Activated CD4-positive, CD25-positive, alpha-beta regulatory T cell treated with anti-CD3 and anti-CD28 coated beads, Interleukin-2, amount 50 U/mL, for 16 hours (primary cell): Measurements from ENCODE around the gene CAMK1D.
"Not testable (repeated sequence)": the region's sequence is repeated elsewhere in the genome, so short reads cannot be mapped to it uniquely, and the experiment has no call there.

ENCODE experiments used
- DNase-seq: peaks from one replicate; pipeline ENCODE4 v3.0.0-alpha.2; 2020; ENCODE audit warnings: low read depth, low spot score

CAMK1D gene

DNA sequence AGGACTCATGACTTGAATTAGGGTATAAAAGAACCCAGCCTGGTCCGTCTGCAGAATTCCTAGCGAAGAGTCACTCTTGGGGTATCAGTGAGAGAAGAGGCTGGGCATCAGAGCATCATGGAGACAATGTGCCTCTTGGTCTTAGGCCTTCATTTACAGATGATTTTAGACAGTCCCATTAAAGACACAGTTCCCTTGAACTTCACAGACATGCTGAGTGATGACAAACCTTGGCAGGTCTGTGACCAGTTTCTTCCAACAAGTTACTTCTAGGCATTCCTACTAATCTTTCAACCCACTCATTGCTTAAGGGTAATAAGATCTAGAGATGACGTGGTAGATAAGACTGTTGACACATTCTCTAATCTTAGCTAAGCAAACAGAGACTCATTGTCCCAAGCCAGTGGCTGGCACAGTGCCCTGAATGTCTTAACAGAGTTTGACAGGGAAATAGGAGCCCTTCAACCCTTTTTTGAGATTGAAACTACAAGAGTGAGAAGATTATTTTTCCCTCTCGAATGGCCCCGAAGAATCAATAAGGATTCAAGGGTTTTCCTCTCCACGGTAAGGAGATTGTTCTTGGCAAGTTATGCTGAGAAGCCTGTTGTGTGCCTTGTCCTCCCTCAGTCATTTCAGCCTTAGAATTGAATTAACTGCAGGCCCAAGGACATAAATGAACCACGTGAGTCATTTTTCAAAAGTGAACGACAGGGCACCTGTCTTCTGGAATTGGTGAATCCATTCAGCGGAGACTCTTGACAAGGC lies 371.1 kb downstream of the CAMK1D start:
- DNase-seq, result no peak

DNA sequence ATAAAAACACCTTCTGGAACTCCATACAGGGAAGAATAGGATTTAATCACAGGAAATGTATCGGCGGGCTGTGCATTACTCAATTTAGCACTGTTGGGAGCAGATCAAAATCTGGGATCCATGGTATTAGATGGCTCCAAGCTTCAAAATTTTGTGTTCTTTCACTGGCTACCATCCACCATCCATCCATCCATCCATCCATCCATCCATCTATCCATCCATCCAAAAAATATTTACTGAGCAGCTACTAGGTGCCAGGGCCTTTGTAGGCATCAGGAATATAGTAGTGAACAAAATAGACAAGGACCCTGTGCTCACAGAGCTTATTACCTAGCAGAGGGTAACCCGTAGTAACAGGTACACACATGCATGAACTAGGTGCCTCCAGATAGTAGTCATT lies 372.0 kb downstream of the CAMK1D start:
- DNase-seq, result no peak

DNA sequence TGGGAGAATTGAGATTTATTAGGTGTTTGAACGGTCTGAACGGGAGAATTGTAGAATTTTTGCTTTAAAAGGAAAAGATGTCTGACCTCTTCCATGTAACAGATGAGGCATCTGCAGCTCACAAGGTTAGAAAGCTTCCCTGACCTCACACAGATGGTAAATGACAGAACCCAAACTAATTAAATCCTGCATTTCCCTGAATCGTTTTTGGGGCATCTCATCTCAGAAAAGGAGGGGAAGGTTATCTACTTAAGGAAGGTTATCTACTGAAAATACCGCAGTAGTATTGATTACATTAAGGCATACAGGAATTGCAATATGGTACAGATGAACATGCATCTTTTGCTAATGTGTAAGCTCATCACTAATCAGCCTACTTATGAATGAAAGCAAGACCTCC lies 373.9 kb downstream of the CAMK1D start:
- no peak for DNase-seq

DNA sequence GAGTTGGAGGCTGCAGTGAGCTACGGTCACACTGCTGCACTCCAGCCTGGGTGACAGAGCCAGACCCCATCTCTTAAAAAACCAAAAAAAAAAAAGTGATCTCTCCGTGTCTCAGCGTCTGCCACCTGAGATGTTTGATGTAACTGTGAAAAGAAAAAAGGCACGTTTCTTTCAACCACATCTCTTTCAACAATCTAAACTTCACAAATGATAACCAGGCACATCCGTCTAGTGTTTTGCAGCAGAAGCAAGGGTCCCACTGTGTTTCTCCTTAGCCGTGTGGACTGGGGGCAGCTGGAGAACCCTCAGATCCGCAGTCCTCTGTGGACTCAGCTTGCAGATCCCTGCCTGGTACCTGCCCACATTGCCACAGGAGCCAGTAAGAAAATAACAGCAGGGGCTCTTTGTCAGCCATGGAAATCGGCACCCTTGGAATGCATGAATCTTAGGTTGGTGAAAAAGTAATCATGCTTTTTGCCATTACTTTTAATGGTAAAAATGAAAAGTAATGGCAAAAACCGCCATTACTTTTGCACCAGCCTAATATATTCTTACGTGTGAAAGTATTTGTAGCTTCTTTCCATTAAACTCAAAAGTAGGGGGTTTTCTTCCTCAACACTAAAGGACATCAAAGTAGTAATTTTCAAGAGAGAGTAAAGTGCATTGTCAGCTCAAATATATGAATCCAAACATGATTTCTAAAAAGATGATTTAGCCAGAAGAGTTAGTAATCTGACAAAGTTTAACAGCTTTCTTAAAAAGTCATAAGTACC lies 375.6 kb downstream of the CAMK1D start:
- DNase-seq, result no peak

DNA sequence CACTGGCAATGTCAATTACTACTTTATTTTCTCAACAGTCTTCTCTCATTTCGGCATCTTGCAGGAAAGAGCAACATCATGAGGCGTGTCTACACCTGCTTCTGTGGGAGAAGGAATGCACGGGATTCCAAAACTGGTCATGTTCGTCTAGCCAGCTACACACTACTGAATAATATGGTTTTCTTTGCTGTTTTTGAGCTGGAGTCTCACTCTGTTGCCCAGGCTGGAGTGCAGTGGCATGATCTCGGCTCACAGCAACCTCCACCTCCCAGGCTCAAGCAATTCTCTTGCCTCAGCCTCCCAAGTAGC lies 376.2 kb downstream of the CAMK1D start:
- DNase-seq, result not testable (repeated sequence)

DNA sequence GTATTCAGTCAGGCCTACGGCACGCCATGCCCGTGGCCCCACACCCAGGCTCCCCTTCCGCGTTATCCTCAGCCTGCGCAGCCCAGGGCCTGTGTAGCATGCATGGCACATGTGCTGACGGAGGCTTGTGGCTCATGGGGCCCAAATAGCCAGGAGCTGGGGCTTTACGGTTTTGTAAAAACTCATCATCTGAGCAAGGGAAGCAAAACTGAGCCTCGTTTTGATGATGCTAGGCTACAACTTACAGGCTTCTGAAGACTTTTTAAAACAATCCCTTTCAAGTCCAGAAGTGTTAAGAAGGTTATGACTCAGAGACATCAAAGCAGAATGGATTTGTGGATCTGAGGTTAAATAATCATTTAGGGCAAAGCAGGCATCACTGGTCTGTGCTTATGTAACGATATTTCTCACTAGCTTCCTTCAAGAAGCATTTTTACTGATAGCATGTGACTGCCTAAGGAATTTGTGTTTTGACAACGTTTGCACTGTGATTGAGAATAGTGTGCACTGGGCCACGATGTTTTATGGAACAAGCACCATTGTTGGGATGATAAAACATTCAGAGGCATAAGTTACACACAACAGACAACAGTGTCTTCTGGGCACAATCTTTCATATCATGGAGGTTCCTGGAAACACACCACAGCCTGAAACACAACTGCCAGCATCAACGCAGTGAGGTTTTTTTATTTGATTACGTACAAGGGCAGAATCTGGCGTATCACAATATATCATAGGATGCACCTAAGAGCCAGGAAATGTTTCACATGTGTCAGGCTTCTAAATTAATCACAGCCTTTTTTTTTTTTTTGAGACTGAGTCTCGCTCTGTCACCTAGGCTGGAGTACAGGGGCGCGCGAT lies 377.9 kb downstream of the CAMK1D start:
- no peak for DNase-seq

DNA sequence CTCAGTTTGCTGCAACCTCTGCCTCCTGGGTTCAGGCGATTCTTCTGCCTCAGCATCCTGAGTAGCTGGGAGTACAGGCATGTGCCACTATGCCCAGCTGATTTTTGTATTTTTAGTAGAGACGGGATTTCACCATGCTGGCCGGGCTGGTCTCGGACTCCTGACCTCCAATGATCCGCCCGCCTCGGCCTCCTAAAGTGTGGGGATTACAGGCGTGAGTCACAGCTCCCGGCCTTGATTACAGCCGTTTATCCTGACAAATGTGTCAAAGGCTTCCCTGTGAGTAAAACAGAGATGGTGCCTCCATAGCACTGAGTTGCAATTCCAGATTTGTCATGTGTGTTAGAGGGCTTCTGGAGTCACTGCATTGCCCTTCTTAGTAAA lies 378.5 kb downstream of the CAMK1D start:
- no peak for DNase-seq

DNA sequence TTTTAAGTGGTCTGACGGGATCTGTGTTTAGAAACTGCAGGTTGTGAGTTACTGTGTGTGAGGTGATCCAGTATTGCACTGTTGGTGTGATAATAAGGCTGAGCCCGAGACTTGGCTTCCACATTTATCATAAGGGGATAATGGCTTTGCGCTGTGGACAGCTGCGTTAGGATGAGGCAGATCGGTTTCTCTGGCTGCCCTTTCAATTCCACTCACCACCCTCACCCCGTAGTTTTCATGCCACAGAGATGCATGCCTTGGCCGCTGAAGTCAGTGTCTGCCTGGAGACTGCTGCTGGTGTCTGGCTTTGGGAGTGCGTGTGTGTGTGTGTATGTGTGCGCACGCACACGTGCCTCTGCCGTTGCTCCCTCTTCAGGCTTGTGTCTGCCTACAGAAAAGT lies 379.1 kb downstream of the CAMK1D start:
- no peak for DNase-seq

DNA sequence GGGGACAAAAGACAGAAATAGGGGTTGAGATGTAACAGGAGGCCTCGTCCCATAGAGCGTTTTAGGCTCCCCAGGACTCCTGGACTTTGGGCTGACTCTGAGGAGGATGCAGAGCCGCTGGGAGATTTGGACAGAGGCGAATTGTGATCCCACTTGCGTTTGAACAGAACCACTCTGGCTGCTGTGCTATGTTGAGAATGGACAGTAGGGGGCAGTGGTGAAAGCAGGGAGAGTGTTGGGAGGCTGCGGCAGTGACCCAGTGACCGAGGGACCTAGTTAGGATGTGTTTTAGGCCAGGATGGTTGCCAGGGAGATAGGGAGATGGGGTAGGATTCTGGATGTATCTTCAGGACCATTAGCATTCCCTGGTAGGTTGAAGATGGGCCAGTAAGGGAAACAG lies 380.5 kb downstream of the CAMK1D start:
- DNase-seq, result no peak

DNA sequence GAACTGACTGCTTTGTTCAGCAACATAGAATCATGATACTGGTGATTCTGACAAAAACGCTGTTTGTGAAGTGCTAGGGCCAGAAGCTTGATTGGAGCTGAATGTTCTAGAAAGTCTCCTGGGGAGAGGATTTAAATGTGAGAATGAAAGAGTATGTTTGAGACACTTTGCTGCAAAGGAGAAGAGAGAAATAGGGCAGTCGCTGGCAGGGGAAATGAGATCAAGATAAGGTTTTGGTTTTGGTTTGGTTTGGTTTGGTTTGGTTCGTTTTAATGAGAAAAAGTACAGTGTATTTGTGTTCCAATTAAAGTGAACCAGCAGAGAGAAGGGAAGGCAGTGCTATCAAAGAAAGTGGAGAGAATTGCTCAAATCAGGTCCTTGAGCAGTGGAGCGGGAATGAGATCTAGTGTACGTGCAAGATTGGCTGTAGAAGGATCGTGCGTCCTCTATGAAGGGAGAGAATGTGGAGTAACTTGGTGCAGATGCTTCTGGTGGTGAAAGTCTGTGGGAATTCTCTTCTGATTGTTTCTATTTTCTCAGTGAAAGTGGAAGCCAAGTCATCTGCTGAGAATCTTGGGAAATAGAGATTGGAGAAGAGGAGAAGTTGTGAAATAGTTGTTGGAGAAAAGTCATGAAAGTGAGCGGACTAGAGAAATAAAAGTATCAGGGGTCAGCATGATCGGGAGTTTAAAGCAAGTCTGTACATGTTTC lies 381.6 kb downstream of the CAMK1D start:
- DNase-seq, result no peak

DNA sequence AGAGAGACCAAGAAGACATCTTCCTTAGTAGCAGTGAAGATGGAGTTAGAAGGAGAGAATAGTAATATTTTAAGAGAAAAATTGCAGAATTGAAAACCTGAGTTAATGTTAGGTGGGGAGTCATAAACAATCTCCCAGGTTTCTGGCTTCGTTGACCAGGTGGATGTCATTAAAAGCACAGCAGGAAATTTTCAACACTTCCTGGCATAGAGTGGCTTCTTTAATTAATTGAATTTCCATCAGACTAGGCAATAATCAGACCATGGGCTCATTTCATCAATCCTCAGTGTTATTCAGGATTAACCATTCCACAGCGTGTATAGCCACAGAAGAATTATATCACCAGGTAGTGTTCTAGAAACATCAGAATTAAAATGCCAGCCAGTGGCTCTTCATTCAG lies 383.9 kb downstream of the CAMK1D start:
- no peak for DNase-seq

DNA sequence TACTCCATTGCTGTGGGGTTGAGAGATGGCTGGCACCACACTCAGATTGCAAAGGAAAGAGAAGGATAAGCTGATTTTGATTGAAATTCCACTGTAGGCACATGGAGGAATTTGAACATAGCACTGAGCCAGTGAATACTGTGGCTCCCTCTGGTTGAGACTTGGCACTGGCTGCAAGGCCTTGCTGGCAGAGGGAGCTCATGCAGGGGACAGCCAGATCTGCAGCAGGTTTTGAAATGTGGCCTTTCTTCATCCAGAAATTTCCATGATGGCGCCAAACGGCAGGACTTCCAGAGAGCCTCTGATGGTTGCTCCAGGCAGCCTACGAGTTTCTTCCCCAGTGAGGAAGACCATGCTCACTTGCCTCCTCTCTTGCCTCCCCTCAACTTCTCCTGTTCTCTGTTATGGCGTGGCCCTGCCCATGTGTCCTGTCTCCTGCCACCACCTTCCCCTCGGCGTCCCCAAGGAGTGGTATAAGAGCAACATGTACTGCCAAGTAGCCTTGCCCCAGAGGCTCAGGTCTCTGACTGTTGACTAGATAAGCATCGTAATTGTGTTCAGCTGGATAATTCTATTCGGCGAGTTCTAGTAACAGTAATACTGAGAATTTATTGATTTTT lies 386.6 kb downstream of the CAMK1D start:
- no peak for DNase-seq

DNA sequence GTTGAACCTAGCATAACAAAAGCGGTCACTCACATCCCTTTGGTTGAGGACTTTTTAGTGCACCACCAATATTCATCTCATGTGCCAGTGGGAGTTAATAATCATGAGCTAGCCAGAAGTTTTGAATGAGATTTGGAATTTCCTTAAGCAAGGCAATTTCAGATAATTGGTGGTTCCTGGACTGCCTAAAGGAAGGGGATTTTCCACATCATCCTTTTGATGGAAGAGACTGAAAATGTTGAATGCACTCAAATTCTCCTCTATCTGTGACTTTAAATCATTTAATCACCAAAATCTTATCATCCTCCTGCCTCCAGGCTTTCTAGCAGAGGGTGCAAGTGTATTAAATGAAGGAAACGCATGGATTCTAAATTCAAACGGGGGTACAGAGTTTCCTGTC lies 391.5 kb downstream of the CAMK1D start:
- DNase-seq, result no peak

DNA sequence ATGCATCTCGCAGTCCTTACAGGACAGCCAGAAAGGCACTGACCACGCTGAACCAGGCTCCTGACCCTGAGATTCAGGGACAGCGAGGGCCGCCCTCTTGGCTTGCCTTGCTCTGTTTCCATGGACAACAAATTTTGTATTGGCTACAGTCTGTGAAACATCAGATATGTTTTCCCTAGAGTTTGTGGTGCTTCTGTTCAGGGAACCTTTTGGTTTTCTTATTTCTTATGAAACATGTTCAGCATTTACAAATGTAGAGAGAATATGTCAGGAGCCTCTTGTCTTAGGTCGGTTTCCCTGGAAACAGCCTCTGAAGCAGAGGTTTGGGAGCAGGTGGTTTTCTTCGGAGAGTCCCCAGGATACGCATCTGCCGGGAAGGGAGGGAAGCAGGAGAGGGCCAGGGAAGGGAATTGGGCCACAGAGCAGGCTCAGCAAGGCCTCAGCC lies 392.0 kb downstream of the CAMK1D start:
- no peak for DNase-seq

DNA sequence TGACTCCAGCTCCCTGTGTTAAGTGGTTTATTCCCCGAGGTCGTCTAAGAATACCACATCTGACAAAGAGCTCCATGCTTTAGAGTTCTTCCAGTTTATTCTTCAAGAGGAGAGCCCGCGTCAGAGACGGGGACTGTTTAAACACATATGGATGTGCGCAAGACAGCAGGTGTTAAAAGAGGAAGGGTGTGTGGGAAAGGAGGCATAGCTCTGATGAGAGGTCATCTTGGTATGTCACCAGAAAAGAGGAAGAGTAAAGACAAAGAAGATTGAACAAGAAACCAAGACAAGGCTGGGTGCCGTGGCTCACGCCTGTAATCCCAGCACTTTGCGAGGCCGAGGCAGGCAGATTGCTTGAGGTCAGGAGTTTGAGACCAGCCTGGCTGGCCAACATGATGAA lies 393.4 kb downstream of the CAMK1D start:
- no peak for DNase-seq

DNA sequence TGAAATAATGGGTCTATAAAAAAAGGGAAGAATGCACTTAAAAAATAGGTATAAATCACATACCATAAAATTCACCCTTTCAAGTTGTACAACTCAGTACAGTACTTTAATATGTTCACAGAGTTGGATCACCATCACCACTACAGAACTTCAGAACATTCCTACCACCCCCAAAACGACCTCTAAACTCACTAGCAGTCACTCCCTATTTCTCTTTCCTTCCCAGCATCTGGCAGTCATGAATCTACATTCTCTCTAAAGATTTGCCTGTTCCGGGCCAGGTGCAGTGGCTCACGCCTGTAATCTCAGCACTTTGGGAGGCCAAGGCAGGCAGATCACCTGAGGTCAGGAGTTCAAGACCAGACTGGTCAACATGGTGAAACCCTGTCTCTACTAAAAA lies 394.1 kb downstream of the CAMK1D start:
- DNase-seq, result not testable (repeated sequence)

DNA sequence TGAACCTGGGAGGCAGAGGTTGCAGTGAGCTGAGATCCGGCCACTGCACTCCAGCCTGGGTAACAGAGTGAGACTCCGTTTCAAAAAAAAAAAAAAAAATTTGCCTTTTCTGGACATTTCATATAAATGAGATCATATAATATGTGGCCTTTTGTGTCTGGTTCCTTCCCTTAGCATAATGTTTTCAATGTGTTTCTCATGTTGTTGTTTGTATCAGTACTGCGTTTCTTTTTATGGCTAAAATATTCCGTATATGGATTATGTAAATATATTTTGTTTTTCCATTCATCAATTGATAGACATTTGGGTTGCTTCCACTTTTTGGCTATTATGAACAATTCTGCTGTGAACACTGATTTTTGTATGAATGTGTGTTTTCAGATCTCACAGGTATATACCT lies 394.6 kb downstream of the CAMK1D start:
- no peak for DNase-seq

DNA sequence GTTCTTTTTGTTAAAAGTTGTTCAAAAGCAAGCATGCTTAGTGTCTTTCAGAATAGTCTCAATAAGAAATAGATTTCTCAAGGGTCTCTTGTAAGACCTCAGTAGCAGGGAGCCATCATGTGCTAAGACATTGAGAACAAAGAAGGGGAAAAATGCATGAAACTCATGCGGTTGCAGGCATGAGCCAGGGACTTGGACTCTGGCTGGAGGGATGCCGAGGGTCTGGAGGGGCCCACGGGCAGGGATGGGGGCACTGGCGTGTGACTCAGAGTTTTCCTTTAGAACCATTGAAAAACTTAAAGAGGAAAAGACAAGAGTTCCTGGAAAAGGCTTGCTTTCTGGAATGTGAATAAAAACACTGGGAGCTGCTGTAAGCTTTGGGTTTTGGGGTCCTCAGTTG lies 398.8 kb downstream of the CAMK1D start:
- no peak for DNase-seq

DNA sequence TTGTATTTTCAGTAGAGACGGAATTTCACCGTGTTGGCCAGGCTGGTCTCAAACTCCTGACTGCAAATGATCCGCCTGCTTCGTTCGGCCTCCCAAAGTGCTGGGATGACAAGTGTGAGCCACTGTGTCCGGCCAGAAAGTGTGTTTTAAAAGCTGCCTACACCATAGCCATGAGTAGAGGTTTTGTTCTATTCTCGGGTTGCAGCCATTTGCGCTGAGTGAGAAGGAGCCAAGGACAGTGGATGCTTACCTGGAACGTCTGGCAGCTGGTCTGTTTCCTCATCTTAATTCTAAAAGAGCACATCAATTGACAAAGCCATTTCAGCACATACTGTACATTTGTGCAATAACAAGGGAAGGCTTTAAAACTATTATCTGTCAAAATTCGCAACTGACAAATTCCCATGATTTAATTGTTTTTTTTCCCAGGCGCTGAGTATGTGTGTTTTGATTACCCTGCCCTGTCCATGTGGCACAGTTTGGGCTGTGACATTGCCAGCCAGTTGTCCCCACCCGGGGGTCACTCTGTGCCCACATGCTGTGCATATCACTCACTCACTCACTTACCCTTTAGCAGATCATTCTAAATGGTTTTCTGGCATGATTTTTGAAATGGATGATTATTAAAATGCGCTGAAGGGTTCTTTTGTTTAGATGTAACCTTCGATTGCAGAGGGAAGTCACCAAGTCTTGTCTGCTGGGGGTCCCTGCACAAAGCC lies 400.6 kb downstream of the CAMK1D start:
- DNase-seq, result no peak

DNA sequence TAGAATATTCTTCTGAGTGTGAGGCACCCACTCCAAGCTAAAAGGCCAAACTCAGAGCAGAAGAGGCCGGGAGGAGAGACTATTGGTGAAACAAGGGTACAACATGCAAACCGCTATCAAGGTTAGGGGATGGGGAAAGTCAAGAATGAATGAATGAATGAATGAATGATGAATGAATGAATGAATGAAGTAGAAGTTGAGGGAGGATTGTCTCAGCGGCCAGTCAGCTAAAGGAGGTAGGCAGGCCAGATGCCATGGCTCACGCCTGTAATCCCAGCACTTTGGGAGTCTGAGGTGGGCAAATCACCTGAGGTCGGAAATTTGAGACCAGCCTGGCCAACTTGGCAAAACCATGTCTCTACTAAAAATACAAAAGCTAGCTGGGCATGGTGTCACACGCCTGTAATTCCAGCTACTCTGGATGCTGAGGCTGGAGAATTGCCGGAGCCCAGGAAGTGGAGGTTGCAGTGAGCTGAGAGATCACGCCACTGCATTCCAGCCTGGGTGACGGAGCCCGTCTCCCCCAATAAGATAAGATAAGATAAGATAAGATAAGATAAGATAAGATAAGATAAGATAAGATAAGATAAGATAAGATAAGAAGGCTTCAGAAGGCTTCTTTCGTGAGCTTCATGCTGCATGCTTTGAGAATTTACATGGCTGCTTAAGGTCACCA lies 401.3 kb downstream of the CAMK1D start:
- no peak for DNase-seq
